HG02610 (cell line): ENCODE results near the gene TRIO.
"Not testable (repeated sequence)": the region's sequence is repeated elsewhere in the genome, so short reads cannot be mapped to it uniquely, and the experiment has no call there.

Experiments
- ATAC-seq: cut with Tn5 transposase; IDR thresholded peaks from one replicate; pipeline ENCODE4 v1.9.1; 2021; ENCODE audit warnings: mild to moderate bottlenecking, moderate library complexity; ENCODE audit not compliant: unreplicated experiment

The TRIO gene

GRCh38 chr5:14516901-14517300 lies 373.8 kb downstream of the TRIO start:
- ATAC-seq: no peak

- no peak for ATAC-seq
Observed at GRCh38 chr5:14518638-14519037, 375.5 kb downstream of the TRIO start.

- ATAC-seq: no peak
Observed at GRCh38 chr5:14521748-14522147, 378.6 kb downstream of the TRIO start.

DNA sequence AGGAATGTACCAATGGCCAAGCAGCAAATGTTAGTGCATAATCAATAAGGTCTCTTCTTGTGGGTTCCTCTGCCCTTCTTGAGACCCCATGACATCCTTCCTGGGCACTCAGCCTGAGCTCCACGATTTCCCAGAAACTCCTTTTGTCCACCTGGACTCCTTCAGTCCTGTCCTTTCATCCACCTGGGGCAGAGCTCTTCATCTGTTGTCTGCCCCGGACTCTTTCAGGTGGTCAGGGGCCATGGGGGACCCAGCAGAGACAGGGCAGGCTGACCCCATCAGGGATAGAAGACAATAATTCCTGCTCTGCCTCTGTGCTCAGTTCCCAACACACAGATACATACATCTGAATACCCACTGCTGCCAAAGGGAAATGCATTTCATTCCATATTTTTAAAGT lies 379.6 kb downstream of the TRIO start:
- ATAC-seq: no peak

DNA sequence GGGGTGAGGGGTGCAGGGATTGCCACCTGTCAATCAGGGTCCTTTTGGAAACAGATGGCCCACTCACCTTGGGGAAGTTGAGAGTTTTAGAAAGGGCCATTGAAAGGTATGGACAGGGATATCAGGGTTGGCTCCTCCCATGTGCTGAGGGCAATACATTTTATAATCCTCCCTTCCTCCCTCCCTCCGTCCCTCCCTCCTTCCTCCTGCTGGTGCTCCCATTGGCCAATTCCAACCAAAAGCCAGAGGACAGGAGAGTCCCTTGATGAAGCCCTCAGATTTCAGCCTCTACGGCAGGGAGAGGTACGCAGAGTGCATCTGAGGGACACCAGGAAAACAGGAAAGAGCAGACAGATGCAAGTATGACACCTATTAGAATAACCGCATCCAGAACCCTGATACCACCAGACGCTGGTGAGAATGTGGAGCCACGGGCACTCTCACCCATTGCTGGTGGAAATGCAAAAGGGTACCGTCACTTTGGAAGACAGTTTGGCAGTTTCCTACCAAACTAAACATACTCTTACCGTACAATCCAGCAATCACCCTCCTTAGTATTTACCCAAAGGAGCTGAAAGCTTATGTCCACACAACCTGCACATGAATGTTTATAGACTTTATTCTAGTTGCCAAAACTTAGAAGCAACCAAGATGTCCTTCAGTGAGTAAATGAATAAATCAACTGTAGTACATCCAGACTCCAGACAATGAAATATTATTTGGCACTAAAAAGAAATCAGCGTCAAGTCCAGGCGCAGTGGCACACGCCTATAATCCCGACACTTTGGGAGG lies 380.3 kb downstream of the TRIO start:
- ATAC-seq: no peak

GRCh38 chr5:14525397-14525796 lies 382.3 kb downstream of the TRIO start:
- no peak for ATAC-seq

- no peak for ATAC-seq
Observed at GRCh38 chr5:14526493-14526892, 383.4 kb downstream of the TRIO start.

DNA sequence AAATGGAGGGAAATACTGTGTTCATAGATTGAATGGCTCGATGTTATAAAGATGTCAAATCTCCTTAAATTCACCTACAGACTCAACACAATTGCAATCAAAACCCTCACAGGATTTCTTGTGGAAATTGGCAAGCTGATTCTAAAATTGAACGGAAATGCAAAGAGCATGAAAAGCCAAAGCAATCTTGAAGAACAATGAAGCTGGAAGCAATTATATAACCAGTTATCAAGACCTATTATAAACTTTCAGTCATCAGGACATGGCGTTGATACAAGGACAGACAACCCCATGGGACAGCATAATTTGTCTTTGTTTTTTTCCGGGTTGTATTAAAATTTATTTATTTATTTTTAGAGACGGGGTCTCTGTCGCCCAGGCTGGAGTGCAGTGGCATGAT lies 385.0 kb downstream of the TRIO start:
- ATAC-seq: no peak

DNA sequence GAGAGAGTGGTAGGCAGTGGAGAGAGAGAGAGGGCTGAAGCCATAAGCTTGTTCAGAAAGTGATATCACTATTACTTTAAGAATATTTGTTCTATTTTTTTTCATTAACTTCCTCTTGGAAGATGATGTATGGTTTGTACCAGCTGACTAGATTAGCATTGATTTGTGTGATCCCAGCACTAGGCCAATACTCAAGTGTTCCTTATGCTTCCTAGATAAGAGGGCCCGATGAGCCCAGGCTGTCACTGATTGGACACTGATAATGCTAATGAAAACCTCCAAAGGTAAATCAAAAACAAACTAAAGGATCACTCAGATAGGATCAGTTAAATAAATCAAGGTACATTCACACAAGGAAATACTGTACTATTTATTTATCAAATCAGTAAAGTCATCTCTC lies 385.8 kb downstream of the TRIO start:
- no peak for ATAC-seq

- ATAC-seq: no peak
Observed at GRCh38 chr5:14531668-14532067, 388.5 kb downstream of the TRIO start.

DNA sequence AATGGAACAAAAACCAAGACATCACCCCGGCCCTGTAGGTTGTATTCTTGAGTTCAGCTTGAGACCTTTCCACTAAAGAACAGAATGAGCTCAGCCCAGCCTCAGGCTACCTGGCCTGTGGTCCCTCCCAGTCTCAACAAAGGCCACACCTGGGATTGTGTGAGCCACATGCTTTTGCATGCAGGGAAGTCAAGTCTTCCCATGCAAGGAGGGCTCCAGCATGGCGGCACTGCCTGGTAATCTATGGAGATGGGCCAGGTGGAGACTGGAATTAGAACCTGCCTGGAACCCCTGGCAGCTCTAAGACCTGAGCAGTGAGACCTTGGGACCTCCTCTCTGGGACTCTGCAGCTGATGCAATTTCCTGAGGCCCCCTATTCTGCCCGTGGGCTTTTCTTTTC lies 389.0 kb downstream of the TRIO start:
- no peak for ATAC-seq

- ATAC-seq: no peak
Observed at GRCh38 chr5:14534773-14535172, 391.6 kb downstream of the TRIO start.

GRCh38 chr5:14545308-14545707 lies 402.2 kb downstream of the TRIO start:
- ATAC-seq: no peak

DNA sequence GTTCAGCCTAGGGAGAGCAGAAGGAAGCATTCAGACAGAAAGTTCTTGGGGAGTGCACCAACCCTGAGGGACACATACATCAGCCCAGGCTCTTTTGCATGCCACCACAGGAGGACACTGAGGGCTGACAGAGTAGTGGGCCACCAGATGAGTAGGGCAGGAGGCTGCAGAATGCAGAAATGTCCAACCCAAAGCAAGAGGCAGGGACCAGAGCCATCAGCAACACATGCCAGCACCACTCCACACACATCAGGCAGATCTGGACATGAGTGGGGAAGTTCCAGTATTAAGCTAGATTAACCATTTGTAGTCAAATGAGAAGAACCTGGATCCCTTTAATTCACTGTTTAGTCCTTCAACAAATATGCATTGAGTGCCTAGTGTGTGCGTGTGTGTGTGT lies 402.7 kb downstream of the TRIO start:
- no peak for ATAC-seq

GRCh38 chr5:14547666-14548065 lies 404.5 kb downstream of the TRIO start:
- ATAC-seq: no peak

- ATAC-seq: no peak
Observed at GRCh38 chr5:14551211-14551610, 408.1 kb downstream of the TRIO start.

DNA sequence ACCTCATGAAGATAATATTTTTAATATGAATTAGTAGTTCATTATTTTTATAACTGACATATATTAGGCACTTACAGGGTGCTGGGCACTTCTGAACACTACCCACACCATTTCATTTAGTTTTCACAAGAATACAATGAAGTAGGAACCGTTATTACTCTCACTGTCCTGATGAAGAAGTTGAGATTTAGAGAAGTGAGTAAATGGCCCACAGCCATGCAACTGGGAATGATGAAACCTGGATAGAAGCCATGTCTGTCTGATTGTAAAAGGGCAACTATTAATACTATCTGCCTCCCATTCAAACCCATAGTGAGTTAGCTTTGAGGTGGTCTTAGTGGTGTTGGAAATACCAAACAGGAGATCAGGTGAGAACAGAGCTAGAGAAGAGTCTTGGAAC lies 408.9 kb downstream of the TRIO start:
- no peak for ATAC-seq

- not testable (repeated sequence) for ATAC-seq
Observed at GRCh38 chr5:14554288-14554687, 411.1 kb downstream of the TRIO start.

GRCh38 chr5:14556015-14556414 lies 412.9 kb downstream of the TRIO start:
- no peak for ATAC-seq

GRCh38 chr5:14557203-14557770 lies 414.1 kb downstream of the TRIO start:
- ATAC-seq: no peak

DNA sequence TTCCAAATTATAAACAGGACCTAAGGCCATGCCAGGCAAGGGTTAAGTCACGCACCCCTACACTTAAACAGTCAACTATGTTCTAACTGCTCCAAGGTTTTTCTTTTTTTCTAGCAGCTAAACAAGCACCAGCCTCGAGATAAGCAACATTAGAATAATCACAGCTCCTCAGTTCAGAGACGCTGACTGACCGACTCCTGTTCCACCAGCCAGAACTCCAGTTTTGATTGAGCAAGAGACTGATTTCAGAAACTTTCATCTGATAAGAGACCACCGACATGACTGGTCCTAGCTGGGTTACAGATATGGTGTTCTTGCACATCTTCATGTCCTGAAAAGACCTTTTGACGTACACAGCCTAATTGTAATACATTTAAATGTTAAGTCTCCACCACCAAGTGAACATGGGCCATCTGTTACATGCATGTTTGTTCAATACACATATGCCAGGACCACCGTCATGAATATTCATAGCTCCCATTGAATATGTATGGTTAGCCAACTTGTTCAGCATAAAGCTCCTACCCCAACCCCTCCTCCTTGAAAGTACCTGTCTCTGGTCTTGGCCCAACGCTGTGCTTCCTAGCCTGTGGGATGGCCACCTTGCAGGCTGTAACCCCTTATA lies 414.8 kb downstream of the TRIO start:
- ATAC-seq: no peak
